Measurements from ENCODE around the gene A1CF.

The A1CF gene

GRCh38 chr10:50876429-50876828 is 9.0 kb downstream of the A1CF start:
- no peak overlapping the region for H2AFZ ChIP-seq (ENCODE audit: low read length)
- H3K4me2 ChIP-seq (ENCODE audit: low read depth, low read length) = no peak overlapping the region
- H3K36me3 ChIP-seq (replicated peaks; ENCODE audit: insufficient read depth, low read length) = no peaks in the 10 kb centered on the region
- no peak overlapping the region for H3K4me3 ChIP-seq (ENCODE audit: low read length)
- no peaks in the 10 kb centered on the region for H3F3A ChIP-seq (ENCODE audit: insufficient read depth, low read length)
- no peaks in the 10 kb centered on the region for H3K9me2 ChIP-seq (replicated peaks; ENCODE audit: insufficient read depth, low read length)
- no peak overlapping the region for H3K9ac ChIP-seq (ENCODE audit: low read length)
- TF ChIP-seq CTCF (IDR thresholded peaks at IDR 0.05; ENCODE audit: low read length) = no peak
- no peak for TF ChIP-seq EZH2 (optimal IDR thresholded peaks at IDR 0.05; ENCODE audit: low read depth, low read length)
- no peak for TF ChIP-seq EZH2phosphoT487 (IDR thresholded peaks at IDR 0.05; ENCODE audit: low read length)
- H3K4me1 ChIP-seq (ENCODE audit: low read length) = no peaks in the 10 kb centered on the region
- no peaks in the 10 kb centered on the region for H4K20me1 ChIP-seq (ENCODE audit: insufficient read depth, low read length)
- no peak for DNase-seq
- no peak overlapping the region for H3K27ac ChIP-seq (ENCODE audit: low read length)
- no peaks in the 10 kb centered on the region for H3K27me3 ChIP-seq (replicated peaks; ENCODE audit: insufficient read depth, low read length)
- H3K79me2 ChIP-seq (ENCODE audit: low read length) = no peaks in the 10 kb centered on the region
- no peaks in the 10 kb centered on the region for H3K9me3 ChIP-seq (replicated peaks; ENCODE audit: insufficient read depth, low read length)

- H3K4me1 ChIP-seq (ENCODE audit: low read length) = no peaks in the 10 kb centered on the region
- TF ChIP-seq CTCF (IDR thresholded peaks at IDR 0.05; ENCODE audit: low read length) (no peak), EZH2phosphoT487 (IDR thresholded peaks at IDR 0.05; ENCODE audit: low read length) (no peak), EZH2 (optimal IDR thresholded peaks at IDR 0.05; ENCODE audit: low read depth, low read length) (no peak)
- no peak for DNase-seq
- no peaks in the 10 kb centered on the region for H3K27me3 ChIP-seq (replicated peaks; ENCODE audit: insufficient read depth, low read length)
- no peaks in the 10 kb centered on the region for H3F3A ChIP-seq (ENCODE audit: insufficient read depth, low read length)
- H3K79me2 ChIP-seq (ENCODE audit: low read length) = no peaks in the 10 kb centered on the region
- H3K27ac ChIP-seq (ENCODE audit: low read length) = no peak overlapping the region
- no peaks in the 10 kb centered on the region for H3K9me3 ChIP-seq (replicated peaks; ENCODE audit: insufficient read depth, low read length)
- H2AFZ ChIP-seq (ENCODE audit: low read length) = no peak overlapping the region
- no peak overlapping the region for H3K4me3 ChIP-seq (ENCODE audit: low read length)
- H3K9me2 ChIP-seq (replicated peaks; ENCODE audit: insufficient read depth, low read length) = no peaks in the 10 kb centered on the region
- no peak overlapping the region for H3K4me2 ChIP-seq (ENCODE audit: low read depth, low read length)
- no peaks in the 10 kb centered on the region for H3K36me3 ChIP-seq (replicated peaks; ENCODE audit: insufficient read depth, low read length)
- no peaks in the 10 kb centered on the region for H4K20me1 ChIP-seq (ENCODE audit: insufficient read depth, low read length)
- no peak overlapping the region for H3K9ac ChIP-seq (ENCODE audit: low read length)
Observed at GRCh38 chr10:50874723-50875122, 10.7 kb downstream of the A1CF start.

GRCh38 chr10:50866317-50866716 is 19.1 kb downstream of the A1CF start:
- no peak overlapping the region for H2AFZ ChIP-seq (ENCODE audit: low read length)

More at GRCh38 chr10:50866317-50866716, 19.1 kb downstream of the A1CF start:
- no peaks in the 10 kb centered on the region for H3K27me3 ChIP-seq (replicated peaks; ENCODE audit: insufficient read depth, low read length)
- H3K4me1 ChIP-seq (ENCODE audit: low read length) = no peaks in the 10 kb centered on the region
- H4K20me1 ChIP-seq (ENCODE audit: insufficient read depth, low read length) = no peaks in the 10 kb centered on the region
- no peaks in the 10 kb centered on the region for H3K79me2 ChIP-seq (ENCODE audit: low read length)
- no peak overlapping the region for H3K9ac ChIP-seq (ENCODE audit: low read length)
- no peak overlapping the region for H3K4me3 ChIP-seq (ENCODE audit: low read length)
- TF ChIP-seq EZH2 (optimal IDR thresholded peaks at IDR 0.05; ENCODE audit: low read depth, low read length) (no peak), CTCF (IDR thresholded peaks at IDR 0.05; ENCODE audit: low read length) (no peak), EZH2phosphoT487 (IDR thresholded peaks at IDR 0.05; ENCODE audit: low read length) (no peak)
- H3K36me3 ChIP-seq (replicated peaks; ENCODE audit: insufficient read depth, low read length) = no peaks in the 10 kb centered on the region
- no peak for DNase-seq
- H3K9me3 ChIP-seq (replicated peaks; ENCODE audit: insufficient read depth, low read length) = no peaks in the 10 kb centered on the region
- no peaks in the 10 kb centered on the region for H3K9me2 ChIP-seq (replicated peaks; ENCODE audit: insufficient read depth, low read length)
- H3K4me2 ChIP-seq (ENCODE audit: low read depth, low read length) = no peak overlapping the region
- H3F3A ChIP-seq (ENCODE audit: insufficient read depth, low read length) = no peaks in the 10 kb centered on the region
- H3K27ac ChIP-seq (ENCODE audit: low read length) = no peak overlapping the region
